SIG-M5 treated with dmso at 0.1 percent for 504 hours (cell line): ENCODE results near the gene ABCA3.

Experiments used
- DNase-seq: peaks from one replicate; lab custom pipeline; 2025; ENCODE audit not compliant: unreplicated experiment; lab: John Stamatoyannopoulos, UW

Gene ABCA3

DNA sequence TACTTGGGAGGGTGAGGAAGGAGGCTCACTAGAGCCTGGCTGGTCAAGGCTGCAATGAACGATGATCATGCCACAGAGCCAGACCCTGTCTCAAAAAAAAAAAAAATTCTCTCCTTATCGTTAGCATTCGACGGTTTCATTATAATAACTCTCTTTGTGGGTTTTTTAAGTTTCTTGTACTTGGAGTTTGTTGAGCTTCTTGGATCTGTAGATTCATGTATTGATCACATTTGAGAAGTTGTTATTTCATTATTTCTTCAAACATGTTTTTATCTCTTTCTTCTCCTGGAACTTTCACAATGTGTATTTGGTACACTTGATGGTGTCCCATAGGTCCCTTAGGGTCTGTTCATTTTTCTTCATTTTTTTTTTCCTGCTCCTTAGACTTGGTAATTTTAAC, 16.8 kb upstream of the ABCA3 start:
- no peak for DNase-seq

DNA sequence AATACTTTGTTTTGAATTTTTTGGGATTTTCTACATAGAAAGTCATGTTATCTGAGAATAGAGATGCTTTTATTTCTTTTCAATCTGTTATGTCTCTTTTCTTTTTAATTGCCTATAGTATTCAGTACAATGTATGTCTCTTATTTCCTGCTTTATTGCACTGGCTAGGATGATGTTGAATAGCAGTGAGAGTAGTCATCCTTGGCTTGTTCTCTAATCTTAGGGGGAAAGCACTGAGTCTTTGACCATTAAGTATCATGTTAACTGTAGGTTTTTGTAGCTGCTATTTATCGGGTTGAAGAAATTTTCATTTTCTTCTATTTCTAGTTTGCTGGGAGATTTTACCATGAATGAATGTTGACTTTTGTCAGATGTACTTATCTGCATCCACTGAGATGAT, 10.0 kb upstream of the ABCA3 start:
- DNase-seq = no peak

DNA sequence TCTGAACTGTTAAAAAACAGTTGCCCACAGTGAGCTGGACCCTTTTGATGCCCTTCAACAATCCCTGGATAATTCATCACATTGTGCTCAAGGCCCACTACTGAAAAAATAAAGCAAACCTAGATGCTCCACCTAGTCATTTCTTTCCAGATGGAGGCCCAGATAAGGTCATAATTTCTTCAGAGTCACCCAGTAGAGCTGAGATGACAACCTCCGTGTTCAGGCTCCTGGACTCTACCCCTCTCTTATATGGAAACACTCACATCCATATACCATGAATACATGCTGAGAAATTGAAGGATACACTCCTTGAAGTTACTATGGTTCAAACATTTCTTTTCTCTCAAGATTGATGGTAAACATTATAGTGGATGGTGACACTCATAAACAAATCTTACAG, 2.7 kb upstream of the ABCA3 start:
- DNase-seq = no peak

DNA sequence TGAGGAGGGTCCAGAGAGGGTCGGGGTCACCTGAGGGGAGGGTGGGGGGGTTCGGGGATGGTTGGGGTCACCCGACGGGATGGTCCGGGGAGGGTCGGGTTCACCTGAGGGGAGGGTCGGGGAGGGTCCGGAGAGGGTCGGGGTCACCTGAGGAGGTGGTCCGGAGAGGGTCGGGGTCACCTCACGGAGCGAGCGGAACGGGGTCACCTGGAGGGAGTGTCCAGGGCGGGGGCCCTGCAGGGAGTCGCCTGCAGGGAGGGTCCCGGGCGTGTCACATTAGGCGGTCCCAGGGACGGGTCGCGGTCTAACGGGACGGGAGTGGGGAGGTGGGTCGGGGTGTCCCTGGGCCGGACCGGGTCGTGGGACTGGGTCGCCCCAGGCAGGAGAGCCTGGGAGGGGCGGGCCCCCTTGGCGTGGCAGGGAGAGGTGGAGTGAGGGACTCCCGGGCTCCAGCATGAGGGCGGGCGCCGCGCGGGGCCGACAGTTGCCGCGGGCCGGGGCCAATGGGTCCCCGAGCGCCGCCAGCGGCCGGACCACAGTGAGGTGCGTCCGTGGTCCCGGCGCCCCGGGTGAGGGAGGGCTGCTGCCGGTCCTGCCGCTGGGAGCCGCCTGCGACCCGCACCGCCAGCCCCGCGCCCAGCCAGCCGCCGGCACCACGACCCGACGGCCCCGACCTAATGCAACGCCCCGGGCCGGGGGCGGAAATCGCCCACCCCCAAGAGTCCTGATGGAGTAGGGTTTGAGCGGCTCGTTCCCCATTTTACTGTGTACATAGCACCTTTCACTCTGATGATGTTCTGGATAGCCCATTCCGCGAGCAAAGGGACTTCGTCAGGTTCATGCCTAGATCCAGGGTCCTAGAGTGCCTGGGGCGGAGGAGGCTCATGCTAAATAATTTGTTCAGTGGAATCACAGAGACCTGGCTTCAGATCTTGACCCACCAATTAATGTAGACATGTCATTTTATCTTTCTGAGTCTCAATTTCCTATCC, 1.2 kb upstream of the ABCA3 start:
- no peak for DNase-seq

DNA sequence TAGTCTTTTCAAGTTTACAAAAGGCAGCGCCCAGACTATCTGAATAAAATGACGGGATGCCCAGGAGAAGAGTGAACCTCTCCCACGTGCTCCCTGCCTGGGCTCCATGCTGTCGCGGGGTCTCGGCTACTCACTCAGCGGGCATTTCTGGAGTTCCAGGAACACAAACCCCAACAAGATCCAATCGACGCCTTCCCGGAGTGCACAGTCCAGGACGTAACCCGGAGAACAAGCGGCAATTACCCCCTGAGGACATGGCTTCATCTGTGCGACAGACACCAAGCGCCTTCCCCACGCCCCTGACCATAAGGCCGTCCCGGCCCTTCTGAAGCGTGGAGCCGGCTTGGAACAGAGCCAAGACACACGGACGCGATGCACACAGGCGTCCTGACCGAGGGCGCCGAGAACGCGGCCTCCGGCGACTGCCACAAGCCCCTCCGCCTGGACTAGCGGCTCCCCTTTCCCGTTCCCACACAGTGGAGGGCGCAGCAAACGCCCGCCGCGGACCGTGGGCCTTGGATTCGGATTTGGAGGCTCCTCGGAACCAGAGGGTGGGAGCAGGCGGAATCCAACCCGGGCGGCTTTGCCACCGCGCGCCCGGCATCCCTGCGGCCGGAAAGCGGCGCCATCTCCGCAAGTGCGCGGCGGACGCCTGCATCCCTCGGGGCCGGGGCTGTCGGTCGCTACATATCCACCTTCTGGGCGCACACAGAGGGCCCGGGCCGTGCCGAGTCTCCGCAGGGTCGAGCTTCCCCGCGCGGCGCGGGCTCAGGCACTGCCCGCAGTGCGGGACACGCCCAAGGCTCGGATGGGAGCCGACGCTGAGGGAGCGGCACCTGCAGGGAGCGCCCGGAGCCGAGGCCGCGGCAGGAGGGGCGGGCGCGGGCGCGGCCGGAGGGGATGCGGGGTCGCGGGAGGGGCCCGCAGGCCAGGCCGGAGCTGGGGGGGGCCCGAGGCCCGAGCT, 725 bp downstream of the ABCA3 start:
- DNase-seq = no peak

DNA sequence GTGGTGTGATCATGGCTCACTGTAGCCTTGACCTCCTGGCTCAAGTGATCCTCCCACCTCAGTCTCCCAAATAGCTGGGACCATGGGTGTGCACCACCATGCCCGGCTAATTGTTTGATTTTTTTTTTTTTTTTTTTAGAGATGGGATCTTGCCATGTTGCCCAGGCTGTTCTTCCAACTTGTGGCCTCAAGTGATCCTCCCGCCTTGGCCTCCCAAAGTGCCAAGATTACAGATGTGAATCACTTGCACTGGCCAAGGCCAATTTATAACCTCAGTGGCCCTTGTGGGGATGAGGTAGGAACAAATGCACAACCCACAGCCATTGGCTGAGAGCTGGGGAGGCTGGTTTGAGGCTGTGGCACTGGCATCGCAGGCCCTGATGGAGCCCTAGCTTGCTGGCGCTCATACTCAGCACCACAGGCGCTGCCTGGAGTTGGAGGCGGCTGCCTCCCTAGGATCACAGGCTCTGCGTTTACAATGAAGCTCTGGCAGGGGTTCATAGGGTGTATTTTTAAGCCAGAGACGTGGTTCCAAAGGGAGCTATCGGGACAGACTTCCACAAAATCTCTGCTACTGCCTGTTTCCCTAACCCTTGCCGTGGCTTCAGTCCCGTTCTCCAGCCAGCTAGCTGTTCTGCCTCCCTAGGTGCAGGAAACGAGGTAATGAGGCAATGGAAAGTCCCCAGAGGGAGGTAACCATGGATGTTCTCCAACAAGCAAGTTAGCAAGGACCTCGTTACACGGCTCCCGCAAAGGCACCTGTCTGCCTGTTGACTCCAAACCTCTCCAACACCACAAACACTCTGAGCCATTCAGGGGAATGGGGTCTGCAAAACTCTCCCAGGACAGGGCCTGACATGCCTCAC, 2.9 kb downstream of the ABCA3 start:
- DNase-seq = no peak

DNA sequence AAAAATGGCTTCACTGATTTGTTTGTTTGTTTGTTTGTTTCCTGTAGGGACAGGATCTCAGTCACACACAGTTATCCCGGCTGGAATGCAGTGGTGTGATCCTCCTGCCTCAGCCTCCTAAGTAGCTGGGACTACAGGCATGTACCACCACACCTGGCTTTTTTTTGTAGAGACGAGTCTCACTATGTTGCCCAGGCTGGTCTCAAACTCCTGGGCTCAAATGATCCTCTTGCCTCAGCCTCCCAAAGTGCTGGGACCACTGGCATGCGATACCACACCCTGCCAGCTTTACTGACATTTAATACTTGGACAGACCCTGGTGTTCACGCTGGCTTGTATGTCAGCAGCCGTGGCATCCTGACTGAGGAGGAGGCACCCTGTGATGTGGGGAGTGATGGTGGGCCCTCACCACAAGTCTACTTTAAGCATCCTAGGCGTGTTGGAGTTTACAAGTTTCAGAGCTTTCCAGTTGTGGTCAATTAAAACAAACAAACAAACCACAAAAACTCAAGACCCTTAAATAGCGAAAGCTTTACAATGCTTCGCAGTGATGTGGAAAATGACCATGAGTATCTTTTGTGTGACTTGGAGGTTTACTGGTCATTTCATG, 5.1 kb downstream of the ABCA3 start:
- no peak for DNase-seq

GRCh38 chr16:2333772-2334379, 6.7 kb downstream of the ABCA3 start:
- no peak for DNase-seq

DNA sequence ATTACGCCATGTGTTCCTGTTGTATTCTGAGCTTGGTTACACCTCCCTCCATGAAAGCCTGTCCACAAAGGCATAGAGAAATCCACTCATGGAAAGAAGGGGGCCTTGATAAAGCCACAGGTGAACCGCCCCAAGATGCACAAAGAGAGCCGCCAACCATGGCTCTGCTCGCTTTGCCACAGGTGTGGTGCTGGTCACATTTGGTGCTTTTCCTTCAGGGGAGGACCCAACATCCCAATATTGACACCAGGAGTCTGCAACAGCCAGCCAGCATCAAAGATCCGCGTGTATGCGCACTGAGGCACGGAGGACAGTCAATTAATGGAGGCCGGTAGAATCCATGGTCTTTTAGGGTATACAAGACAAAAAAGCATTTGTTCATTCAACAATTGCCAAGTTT, 7.3 kb downstream of the ABCA3 start:
- no peak for DNase-seq

DNA sequence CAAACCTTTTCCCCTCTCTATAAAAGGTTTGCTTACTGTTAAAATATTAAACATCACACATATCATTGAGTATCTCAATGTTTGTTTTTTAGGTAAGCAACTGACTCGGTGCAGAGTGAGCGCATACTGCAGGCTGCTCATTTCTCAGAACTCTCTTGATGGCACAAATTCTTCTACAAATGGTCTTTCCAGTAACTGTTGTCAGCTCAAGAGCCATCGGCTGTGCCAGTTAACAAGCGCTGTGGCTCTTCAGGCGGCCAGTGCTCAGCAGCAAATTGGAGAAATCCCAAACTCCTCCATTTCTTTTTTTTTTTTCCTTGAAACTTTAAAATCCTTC, 8.6 kb downstream of the ABCA3 start:
- DNase-seq = no peak

GRCh38 chr16:2331199-2331930, 9.2 kb downstream of the ABCA3 start:
- DNase-seq = no peak

GRCh38 chr16:2329532-2329931, 11.0 kb downstream of the ABCA3 start:
- no peak for DNase-seq

DNA sequence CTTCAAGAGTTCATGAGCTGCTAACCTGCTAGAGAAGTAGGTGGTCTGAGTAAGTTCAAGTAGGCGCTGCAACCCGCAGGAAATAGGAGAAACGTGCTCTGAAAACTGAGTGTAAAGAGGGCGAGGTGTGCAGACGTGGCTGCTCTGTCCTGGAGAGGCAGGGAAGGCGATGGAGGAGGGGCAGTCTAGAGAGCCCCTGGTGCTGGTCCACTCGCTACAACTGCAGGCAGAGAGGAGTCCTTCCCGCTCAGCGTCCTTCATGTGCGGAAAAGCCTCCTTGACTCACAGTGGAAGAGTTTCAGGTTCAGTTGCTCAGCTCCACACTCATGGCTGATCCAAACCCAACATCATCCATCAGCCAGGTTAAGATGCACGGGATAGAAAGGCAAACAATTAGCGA, 12.1 kb downstream of the ABCA3 start:
- no peak for DNase-seq

GRCh38 chr16:2326191-2326590, 14.3 kb downstream of the ABCA3 start:
- no peak for DNase-seq

- no peak for DNase-seq
These were observed 14.7 kb downstream of the ABCA3 start for GRCh38 chr16:2325791-2326190.

DNA sequence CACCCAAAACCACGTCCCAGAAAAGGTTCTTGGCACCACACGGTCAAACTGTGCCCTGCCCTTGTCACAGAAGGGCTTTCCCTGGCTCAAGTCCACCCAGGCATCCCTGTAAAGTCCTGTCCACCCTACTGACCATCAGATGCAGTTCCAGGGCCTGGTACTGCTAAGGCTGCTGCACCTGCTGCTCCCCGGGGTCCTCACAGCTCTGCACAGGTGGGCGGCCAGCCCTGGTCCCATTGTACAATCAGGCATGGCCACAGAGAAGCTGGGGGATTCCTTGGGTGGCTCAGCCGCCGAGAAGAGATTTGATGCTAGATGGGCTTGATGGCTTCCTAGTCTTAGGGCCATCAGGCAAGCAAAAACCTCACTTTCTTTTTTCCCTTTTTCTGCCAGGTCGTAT, 15.3 kb downstream of the ABCA3 start:
- no peak for DNase-seq

DNA sequence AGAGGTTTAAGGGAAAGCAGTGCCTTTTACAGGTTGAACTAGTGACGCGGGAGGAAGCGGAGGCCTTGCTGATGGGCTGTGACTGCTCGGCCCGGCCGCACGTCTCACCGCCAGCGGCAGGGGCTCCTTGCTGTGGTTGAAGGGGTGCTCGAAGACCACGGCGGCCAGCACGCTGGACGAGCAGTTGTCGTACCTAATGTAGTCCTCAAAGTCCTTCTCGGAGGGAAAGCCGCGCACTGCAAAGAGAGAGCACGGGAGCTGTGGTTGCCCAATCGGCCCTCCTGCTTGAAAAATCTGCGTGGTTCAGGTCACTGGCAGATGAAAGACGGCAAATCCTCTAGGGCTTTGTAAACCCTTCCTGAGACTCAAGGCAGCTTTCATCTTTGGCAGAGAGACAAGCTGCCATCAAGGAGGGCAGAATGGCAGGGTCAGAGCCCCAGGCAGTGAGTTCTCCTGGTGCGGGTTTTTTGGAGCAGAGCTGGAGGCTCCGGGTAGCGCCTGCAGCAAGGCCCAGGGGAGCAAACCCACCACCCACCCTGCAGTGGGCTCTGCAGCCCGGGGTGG, 16.1 kb downstream of the ABCA3 start:
- no peak for DNase-seq

DNA sequence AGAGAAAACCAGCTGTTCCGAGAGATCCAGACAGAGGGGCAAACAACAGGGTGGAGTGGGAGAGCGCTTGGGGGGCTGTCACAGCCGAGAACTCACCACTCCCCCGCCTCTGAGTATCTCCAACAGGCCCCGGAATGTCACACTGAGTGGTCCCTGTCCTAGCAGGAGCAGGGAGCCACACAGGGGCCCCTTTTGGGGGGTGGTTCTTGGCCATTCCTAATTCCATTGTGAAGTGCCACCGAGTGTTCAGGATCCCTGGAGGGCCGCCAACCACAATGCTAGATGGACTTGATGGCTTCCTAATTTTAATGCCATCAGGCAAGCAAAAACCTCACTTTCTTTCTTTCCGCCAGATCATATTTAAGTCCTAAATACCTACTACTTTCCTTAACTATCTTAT, 16.8 kb downstream of the ABCA3 start:
- DNase-seq = no peak

DNA sequence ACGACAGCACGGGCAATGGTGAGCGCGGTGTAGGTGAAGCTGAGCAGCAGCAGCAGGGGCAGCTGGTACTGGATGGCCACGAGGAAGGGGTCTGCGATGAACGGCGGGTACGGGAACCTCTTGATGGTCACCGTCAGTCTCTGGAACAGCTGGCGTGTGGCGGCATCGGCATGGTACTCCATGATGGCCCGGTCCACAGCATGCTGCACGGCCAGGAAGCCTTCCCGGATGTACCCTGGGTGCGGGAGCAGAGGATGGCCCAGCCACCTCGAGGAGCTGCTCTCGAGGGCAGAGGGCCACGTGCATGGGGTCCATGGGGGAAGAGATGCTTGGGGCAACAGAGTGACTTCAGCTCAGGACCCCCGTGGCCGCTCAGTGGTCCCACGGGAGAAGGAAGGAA, 20.9 kb downstream of the ABCA3 start:
- DNase-seq = no peak
